GM12801 (cell line): ENCODE measurements around the gene UBE2J2.

Source experiments
- TF ChIP-seq, protein P1 (sequence below): IDR thresholded peaks from one replicate; pipeline ENCODE4 v1.5.1; 2011; ENCODE audit warnings: control low read depth; ENCODE audit not compliant: insufficient read length; ENCODE audit errors: extremely low read depth

Gene UBE2J2

DNA sequence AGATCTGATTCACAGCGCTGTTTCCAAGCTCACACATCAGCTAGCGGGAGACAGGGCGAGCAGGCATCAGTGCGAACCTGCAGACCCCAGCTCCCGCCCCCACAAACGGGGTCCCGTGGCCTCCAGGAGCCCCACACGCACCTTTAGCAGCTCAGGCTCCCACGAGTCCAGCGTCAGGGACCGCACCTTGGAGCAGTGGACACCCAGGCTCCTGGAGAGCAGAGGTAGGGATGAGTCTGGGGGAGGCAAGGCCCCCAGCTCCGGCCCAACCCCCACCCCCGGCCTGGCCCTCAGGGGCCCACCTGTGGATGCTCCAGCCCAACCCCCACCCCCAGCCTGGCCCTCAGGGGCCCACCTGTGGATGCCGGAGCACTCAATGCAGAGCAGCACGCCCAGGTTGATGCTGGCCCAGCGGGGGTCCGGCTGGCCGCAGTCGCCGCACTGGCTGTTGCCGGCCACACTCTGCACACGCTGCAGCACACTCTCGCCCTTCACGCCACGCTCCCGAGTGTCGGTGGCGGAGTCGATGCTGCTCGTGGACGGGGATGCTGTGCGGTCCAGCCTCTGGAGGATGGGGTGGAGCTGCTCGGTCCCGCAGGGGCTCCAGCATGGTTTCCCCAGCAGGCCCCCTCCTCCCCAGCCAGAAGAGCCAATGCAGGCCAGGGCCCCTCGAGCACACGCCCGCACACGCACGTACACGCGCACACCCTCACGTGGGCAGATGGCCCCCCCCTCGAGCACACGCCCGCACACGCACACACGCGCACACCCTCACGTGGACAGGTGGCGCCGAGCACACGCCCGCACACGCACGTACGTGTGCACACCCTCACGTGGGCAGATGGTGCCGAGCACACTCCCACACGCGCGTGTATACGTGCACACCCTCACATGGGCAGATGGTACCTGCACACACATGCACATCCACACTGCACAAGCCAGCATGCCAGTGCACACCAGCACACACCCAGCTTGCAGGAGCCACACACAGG lies 22.7 kb upstream of the UBE2J2 start:
- TF ChIP-seq, protein P1, sequence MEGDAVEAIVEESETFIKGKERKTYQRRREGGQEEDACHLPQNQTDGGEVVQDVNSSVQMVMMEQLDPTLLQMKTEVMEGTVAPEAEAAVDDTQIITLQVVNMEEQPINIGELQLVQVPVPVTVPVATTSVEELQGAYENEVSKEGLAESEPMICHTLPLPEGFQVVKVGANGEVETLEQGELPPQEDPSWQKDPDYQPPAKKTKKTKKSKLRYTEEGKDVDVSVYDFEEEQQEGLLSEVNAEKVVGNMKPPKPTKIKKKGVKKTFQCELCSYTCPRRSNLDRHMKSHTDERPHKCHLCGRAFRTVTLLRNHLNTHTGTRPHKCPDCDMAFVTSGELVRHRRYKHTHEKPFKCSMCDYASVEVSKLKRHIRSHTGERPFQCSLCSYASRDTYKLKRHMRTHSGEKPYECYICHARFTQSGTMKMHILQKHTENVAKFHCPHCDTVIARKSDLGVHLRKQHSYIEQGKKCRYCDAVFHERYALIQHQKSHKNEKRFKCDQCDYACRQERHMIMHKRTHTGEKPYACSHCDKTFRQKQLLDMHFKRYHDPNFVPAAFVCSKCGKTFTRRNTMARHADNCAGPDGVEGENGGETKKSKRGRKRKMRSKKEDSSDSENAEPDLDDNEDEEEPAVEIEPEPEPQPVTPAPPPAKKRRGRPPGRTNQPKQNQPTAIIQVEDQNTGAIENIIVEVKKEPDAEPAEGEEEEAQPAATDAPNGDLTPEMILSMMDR = no peak

DNA sequence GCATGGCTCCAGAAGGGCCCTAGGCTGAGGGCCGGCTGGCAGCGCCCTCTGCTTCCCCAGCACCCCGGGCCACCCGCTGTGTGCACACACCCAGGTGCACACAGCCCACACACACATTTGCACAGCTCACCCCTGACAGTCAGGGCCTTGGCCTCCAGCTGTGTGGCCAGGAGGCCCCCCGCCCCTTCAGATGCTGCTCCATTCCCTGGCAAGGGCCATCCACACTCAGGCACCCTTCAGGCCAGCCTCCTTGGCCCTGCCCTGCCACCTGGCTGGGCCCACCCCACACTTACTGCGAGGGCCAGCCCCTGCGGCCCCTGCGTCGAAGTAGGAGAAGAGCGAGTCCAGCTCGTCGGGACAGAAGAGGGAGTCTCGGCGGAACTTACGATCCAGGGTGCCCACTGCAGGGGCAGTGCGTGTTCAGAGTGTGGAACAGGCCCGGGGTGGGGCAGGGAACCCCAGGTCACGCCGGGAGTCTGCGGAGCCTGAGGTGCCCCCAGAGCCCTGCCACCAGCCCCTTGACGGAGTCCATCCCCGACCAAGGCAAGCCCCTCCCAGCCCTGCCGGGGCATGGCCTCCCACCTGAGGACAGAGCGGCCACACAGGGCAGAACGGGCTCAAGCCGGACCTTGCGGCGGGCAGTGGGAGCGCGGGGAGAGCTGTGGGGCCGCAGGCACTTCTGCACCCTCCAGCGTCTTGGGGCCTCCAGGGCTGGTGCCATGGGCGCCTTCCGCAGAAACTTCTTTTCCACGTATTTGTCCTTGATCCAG lies 21.7 kb upstream of the UBE2J2 start:
- TF ChIP-seq, protein P1 = no peak

DNA sequence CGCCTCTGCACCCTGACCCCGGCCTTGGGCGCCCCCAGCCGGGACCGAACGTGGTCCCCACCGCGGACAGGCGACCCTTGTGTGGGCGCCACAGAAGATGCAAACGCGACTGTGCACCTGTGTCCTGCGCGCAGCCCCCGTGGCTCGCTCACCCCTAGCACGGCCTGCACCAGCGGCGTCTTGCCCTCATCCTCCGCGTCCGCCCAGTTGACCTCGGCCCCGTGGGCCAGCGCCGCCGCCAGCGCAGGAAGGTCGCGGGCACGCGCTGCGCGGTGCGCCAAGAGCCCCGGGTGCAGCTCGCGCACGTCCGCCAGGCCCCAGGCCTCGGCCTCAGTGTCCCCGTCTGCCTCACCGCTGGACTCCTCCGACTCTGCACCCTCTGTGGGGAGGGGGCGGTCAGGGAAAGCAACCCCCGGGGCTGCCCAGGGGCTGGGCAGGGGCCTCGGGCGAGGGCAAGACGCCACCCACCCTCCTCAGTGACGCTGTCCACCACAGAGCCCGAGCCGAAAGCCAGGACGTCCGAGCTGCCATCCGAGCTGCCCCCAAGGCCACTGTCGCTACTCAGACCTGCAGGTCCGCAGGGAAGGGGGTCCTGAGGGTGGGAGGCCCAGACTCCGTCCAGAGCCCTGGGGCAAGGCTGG lies 20.7 kb upstream of the UBE2J2 start:
- TF ChIP-seq, protein P1 = no peak

DNA sequence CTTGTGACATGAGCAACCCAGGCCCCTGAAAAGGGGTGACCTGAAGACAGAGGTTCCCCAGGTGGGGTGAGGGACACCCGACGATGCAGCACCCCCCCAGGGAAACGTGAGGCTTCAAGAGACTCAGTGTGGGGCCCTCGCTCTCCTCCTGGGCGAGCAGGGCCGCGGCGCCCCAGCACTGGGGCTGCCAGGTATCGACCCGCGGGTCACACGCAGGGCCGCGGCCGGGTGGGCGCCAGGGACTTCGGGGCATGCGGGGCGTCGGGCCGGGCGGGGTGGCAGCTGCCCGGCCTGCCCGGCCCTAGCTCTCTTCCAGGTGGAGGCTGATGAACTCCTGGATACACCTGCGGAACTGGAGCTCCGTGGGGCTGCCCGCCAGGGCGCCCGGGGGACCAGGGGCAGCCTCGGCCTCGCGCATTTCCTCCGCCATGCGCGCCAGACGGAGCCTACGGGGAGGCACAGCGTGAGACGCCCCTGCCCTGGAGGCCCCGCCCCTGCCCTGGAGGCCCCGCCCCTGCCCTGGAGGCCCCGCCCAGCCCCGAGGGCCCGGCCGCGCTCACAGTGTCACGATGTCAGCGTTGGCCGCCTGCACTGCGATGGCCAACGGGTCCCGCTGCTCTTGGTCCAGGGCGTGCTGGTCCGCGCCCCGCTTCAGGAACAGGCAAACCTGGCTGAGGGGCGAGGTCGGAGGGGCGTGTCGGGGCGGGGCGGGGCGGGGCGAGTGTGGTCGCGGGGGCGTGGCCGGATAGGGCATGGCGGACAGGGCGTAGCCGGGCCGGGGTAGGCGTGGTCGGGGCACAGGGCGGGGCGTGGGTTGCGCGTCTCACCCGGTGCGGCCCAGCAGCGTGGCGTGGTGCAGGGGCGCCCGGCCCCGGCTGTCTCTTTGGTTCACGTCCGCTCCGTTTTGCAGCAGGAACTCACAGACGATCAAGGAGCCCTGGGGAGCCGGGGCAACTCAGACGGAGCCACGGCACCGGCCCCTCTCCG lies 19.9 kb upstream of the UBE2J2 start:
- TF ChIP-seq, protein P1 = no peak

DNA sequence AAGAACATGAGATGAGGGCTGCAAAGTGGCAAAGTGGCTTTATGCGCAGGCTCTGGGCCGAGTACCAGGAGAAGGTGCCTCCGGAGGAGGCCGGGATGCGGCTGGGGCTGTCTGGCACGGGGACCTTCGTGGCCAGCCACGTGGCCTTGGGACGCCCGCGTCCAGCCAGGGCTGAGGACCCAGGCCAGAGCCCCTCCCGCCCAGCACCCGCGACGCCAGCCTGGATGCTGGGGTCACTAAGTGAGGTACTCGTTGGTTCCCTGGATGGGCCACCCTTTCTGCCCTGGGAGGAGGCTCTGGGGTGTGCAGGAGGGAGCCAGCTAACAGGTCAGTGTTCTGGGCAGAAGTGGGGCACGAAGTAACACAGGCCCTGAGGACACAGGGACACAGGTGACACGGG lies 19.2 kb upstream of the UBE2J2 start:
- TF ChIP-seq, protein P1 = no peak

DNA sequence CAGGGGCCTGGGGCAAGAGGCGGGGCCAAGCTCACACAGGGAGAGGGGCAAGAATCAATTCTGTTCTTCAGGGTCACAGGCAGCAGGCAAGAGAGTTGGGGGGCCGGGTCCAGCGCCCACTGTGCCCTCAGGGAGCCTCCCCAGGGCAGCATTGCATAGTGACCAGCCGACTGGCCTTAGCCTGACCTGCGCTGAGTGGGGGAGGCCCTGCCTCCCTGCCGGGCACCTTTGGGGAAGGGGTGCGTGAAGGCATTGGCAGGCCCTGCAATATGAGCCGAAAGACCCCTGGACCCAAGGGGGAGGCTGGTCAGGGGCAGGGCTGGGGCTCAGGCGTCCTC lies 18.8 kb upstream of the UBE2J2 start:
- TF ChIP-seq, protein P1 = no peak
